B cell (primary cell): Measurements from ENCODE around the gene PRKRIP1. TPM values are rescaled to one million over a fixed set of nuclear protein-coding genes. Genes with fewer than 3 reads are reported as not detected.
"Not testable (repeated sequence)": the region's sequence is repeated elsewhere in the genome, so short reads cannot be mapped to it uniquely, and the experiment has no call there.

Experiments used
- ATAC-seq: fragments of 200-7000 bp; cut with Tn5 transposase; one replicate; pipeline ENCODE4 v1.10.0; 2021; ENCODE audit warnings: low read depth, mild to moderate bottlenecking, moderate number of reproducible peaks, moderate library complexity
- CTCF ChIA-PET: fragments of 350-600 bp; sonication (Branson Sonifier 250); formaldehyde crosslinking; loops from one replicate; lab custom pipeline; 2021; ENCODE audit warnings: antibody characterized with exemption, inconsistent platforms; lab: Charles Lee
- POLR2A ChIA-PET: fragments of 350-600 bp; sonication (Branson Sonifier 250); formaldehyde crosslinking; loops from one replicate; lab custom pipeline; 2021; ENCODE audit warnings: antibody characterized with exemption; lab: Charles Lee
- DNase-seq: peaks from one replicate; pipeline ENCODE4 v3.0.0; 2013
- H2AFZ ChIP-seq: 2 replicates; pipeline ENCODE4 v1.6.1; 2012; ENCODE audit warnings: mild to moderate bottlenecking, low read depth, low read length; ENCODE audit not compliant: insufficient read depth, poor library complexity, severe bottlenecking
- H3K27ac ChIP-seq, 2 donors: 1 replicate in 1 of 2; 2 replicates in 1 of 2; pipeline ENCODE4 v1.5.1; 2012 to 2013; ENCODE audit warnings: low read length in 2 of 2, mild to moderate bottlenecking in 2 of 2, moderate library complexity in 1 of 2
- H3K27me3 ChIP-seq, 4 experiments: fragments of 200-600 bp in 1 of 4; sonication (generic) in 1 of 4; replicated peaks in 1 of 4; 1 replicate in 2 of 4; 2 replicates in 2 of 4; pipeline versions ENCODE4 v1.6.1 to v1.7.0; 2013 to 2016; ENCODE audit warnings: low read length in 3 of 4, mild to moderate bottlenecking in 2 of 4, mixed read lengths in 1 of 4, moderate library complexity in 1 of 4; ENCODE audit not compliant: insufficient read depth in 4 of 4, control insufficient read depth in 3 of 4; ENCODE audit errors: control extremely low read depth in 1 of 4
- H3K36me3 ChIP-seq, 2 experiments: replicated peaks in 1 of 2; 1 replicate in 1 of 2; 2 replicates in 1 of 2; pipeline versions ENCODE4 v1.6.1 to v1.7.1; 2013; ENCODE audit warnings: low read length in 1 of 2; ENCODE audit not compliant: insufficient read depth in 2 of 2, control insufficient read depth in 1 of 2; ENCODE audit errors: control extremely low read depth in 1 of 2, extremely low read depth in 1 of 2
- H3K4me1 ChIP-seq, 2 donors: fragments of 200-600 bp in 1 of 2; sonication (generic) in 1 of 2; 1 replicate in 1 of 2; 2 replicates in 1 of 2; pipeline versions ENCODE4 v1.5.1 to v1.6.1; 2013 to 2017; ENCODE audit warnings: low read length in 2 of 2; ENCODE audit not compliant: control insufficient read depth in 2 of 2, insufficient read depth in 2 of 2
- H3K4me2 ChIP-seq: replicated peaks from 2 replicates; pipeline ENCODE3; 2012; ENCODE audit warnings: mild to moderate bottlenecking, low read depth, low read length; ENCODE audit not compliant: poor library complexity, severe bottlenecking
- H3K4me3 ChIP-seq, 5 experiments: fragments of 200-600 bp in 1 of 5; sonication (generic) in 1 of 5; 1 replicate in 3 of 5; 2 replicates in 2 of 5; pipeline versions ENCODE4 v1.5.1 to v1.7.0; 2011 to 2016; ENCODE audit warnings: low read length in 4 of 5, mild to moderate bottlenecking in 4 of 5, low read depth in 2 of 5, control low read depth in 1 of 5, moderate library complexity in 1 of 5; ENCODE audit not compliant: insufficient read depth in 1 of 5; ENCODE audit errors: control extremely low read depth in 1 of 5, extremely low read depth in 1 of 5
- H3K79me2 ChIP-seq: fragments of 200-600 bp; sonication (generic); one replicate; pipeline ENCODE4 v1.6.0; 2016; ENCODE audit warnings: low read length; ENCODE audit not compliant: control insufficient read depth, insufficient read depth
- H3K9ac ChIP-seq: fragments of 200-600 bp; sonication (generic); 2 replicates; pipeline ENCODE4 v1.6.1; 2017; ENCODE audit warnings: mild to moderate bottlenecking, low read length, moderate library complexity
- H3K9me3 ChIP-seq, 3 donors: one replicate each; pipeline versions ENCODE4 v1.6.1 to v1.7.1; 2013; ENCODE audit warnings: low read length in 2 of 3; ENCODE audit not compliant: control insufficient read depth in 2 of 3, insufficient read depth in 1 of 3; ENCODE audit errors: control extremely low read depth in 1 of 3
- H4K20me1 ChIP-seq: 2 replicates; pipeline ENCODE4 v1.6.0; 2012; ENCODE audit warnings: mild to moderate bottlenecking, low read length; ENCODE audit not compliant: insufficient read depth, control insufficient read depth, poor library complexity, severe bottlenecking
- H3K27ac Mint-ChIP-seq: one replicate; pipeline ENCODE4 v1.8.0; 2021; ENCODE audit warnings: mixed read lengths
- H3K27me3 Mint-ChIP-seq: one replicate; pipeline ENCODE4 v1.8.0; 2021; ENCODE audit warnings: mixed read lengths
- H3K4me1 Mint-ChIP-seq: one replicate; pipeline ENCODE4 v1.8.0; 2021; ENCODE audit warnings: mixed read lengths
- H3K4me3 Mint-ChIP-seq: one replicate; pipeline ENCODE4 v1.8.0; 2021; ENCODE audit warnings: mixed read lengths
- H3K9me3 Mint-ChIP-seq: one replicate; pipeline ENCODE4 v1.8.0; 2022; ENCODE audit warnings: mixed read lengths; ENCODE audit not compliant: insufficient read depth
- EZH2 ChIP-seq: IDR thresholded peaks from 2 replicates; pipeline ENCODE4 v1.6.1; 2012; ENCODE audit warnings: borderline replicate concordance, low read depth, mild to moderate bottlenecking, moderate library complexity, low read length; ENCODE audit not compliant: insufficient read depth, poor library complexity, severe bottlenecking
- WGBS: methylation state at CpG from one replicate; pipeline ENCODE4 v1.1.5; 2013; ENCODE audit warnings: missing lambda C conversion rate; ENCODE audit not compliant: insufficient coverage; 5-methylcytosine and 5-hydroxymethylcytosine counted together
- intact Hi-C: fragments of 100-400 bp; cut with micrococcal nuclease; formaldehyde crosslinking; loops from one replicate; pipeline ENCODE4 v1.10.0; 2022
- polyA plus RNA-seq: library from polyadenylated mRNA; depleted of rRNA; stranded (reverse); fragments of >200 nt; gene quantifications from 2 replicates; pipeline ENCODE4 v1.2.3, GENCODE V29; 2012
- total RNA-seq, 2 donors: library from RNA; stranded (reverse); fragments of 120-200 nt in 1 of 2; gene quantifications; 1 replicate in 1 of 2; 2 replicates in 1 of 2; pipeline versions ENCODE4 v1.2.3 to v1.2.4, GENCODE V29; 2013 to 2022
- TF ChIP-seq, protein P1 (sequence below): fragments of 200-600 bp; IDR thresholded peaks from one replicate; pipeline ENCODE4 v1.8.0; 2022; ENCODE audit warnings: antibody characterized with exemption, mild to moderate bottlenecking

The PRKRIP1 gene
- total and polyA plus RNA-seq, 2 donors (not counting 1 experiment from before 2014, with no cell fraction given), result 57.1 to 59.1 TPM

DNA sequence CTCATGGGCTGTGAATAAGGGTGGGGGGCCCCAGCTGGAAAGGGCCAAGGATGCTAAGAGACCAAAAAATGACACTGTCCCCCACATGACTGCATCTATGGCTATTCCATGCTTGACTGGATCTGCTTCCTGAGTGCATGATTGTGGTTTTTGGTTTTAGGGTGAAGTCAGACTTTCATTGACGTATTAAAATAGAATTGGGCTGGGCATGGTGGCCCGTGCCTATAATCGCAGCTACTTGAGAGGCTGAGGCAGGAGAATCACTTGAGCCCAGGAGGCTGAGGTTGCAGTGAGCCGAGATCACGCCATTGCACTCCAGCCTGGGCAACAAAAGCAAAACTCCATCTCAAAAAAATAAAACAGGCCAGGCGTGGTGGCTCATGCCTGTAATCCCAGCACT lies 12.4 kb downstream of the PRKRIP1 start:
- ChIA-PET CTCF (interaction anchor here (23.0 kb wide), 1 partner anchor 28 kb away, joined by 1182 read pairs; the partner anchor contains the start of gene ORAI2), POLR2A (interaction anchor here (1.1 to 7.5 kb wide), 7 partner anchors 11 to 42 kb away, joined by 4 to 69 read pairs (median 10); partner anchors contain the start of genes ORAI2 and PRKRIP1)
- not testable (repeated sequence) for H3K9me3 Mint-ChIP-seq, H3K9me3 ChIP-seq, H3K27me3 ChIP-seq, H3K4me3 ChIP-seq, H3K27me3 Mint-ChIP-seq, H2AFZ ChIP-seq
- peak overlapping the region; percentile 57 to 64 for H3K27ac ChIP-seq
- peaks cover 11% of the 10 kb centered on the region for H4K20me1 ChIP-seq
- peak; percentile 85 for DNase-seq
- Mint-ChIP-seq H3K27ac (peak overlapping the region; percentile 80), H3K4me1 (peaks cover 59% of the 10 kb centered on the region), H3K4me3 (peak overlapping the region; percentile 54)
- peaks cover 54% of the 10 kb centered on the region for H3K79me2 ChIP-seq
- WGBS, result 0% methylated on average over 3 of the region's 6 CpGs
- H3K4me1 ChIP-seq, result peaks cover 28 to 50% of the 10 kb centered on the region in 2 donors
- intact Hi-C loops, result loop anchor here (1.0 kb wide), 3 partner anchors 9 to 37 kb away; no protein-coding TSS in a partner anchor
- peak; percentile 67 for ATAC-seq
- peaks cover 17 to 84% of the 10 kb centered on the region in 2 experiments for H3K36me3 ChIP-seq
- peak overlapping the region; percentile 62 for H3K4me2 ChIP-seq
- peak overlapping the region; percentile 20 for H3K9ac ChIP-seq

DNA sequence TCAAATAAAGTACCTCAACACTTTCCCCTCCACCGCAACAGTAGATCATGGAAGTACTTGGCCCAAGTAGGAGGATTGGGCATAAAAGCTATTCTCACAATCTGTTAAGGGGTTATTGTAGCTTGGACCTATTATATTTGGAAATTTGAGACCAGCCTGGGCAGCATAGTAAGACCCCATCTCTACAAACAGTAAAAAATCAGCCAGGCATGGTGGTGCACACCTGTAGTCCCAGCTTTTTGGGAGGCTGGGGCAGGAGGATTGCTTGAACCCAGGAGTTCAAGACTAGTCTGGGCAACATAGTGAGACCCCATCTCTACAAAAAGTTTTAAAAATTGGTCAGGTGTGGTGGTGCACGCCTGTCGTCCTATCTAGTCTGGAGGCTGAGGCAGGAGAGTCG lies 13.2 kb downstream of the PRKRIP1 start:
- Mint-ChIP-seq H3K9me3 (peaks cover 8% of the 10 kb centered on the region), H3K27me3 (no peaks in the 10 kb centered on the region), H3K4me3 (peak overlapping the region; percentile 30), H3K27ac (peak overlapping the region; percentile 15), H3K4me1 (peaks cover 60% of the 10 kb centered on the region)
- Histone ChIP-seq H3K27me3 (no peaks in the 10 kb centered on the region), H3K4me3 (no peak overlapping the region), H2AFZ (no peak overlapping the region), H3K27ac (peak overlapping the region; percentile 57 to 64), H3K4me2 (peak overlapping the region; percentile 22), H3K9me3 (peaks cover 0 to 8% (median 0%) of the 10 kb centered on the region in 3 donors), H3K79me2 (peaks cover 54% of the 10 kb centered on the region), H3K36me3 (peaks cover 15 to 81% of the 10 kb centered on the region in 2 experiments), H3K4me1 (peaks cover 31 to 51% of the 10 kb centered on the region in 2 donors), H3K9ac (no peak overlapping the region), H4K20me1 (peaks cover 2% of the 10 kb centered on the region)
- DNase-seq (no peak), ATAC-seq (no peak)
- CTCF ChIA-PET, result interaction anchor here (2.5 to 23.0 kb wide), 2 partner anchors 13 to 27 kb away, joined by 6 to 1182 read pairs; partner anchors contain the start of genes ORAI2 and PRKRIP1
- intact Hi-C loops, result no loop called here
- WGBS, result 100% methylated on average over 2 of the region's 4 CpGs
- POLR2A ChIA-PET, result interaction anchor here (1.1 to 7.5 kb wide), 6 partner anchors 17 to 39 kb away, joined by 5 to 69 read pairs (median 18); partner anchors contain the start of gene ORAI2
- TF ChIP-seq, protein P1, sequence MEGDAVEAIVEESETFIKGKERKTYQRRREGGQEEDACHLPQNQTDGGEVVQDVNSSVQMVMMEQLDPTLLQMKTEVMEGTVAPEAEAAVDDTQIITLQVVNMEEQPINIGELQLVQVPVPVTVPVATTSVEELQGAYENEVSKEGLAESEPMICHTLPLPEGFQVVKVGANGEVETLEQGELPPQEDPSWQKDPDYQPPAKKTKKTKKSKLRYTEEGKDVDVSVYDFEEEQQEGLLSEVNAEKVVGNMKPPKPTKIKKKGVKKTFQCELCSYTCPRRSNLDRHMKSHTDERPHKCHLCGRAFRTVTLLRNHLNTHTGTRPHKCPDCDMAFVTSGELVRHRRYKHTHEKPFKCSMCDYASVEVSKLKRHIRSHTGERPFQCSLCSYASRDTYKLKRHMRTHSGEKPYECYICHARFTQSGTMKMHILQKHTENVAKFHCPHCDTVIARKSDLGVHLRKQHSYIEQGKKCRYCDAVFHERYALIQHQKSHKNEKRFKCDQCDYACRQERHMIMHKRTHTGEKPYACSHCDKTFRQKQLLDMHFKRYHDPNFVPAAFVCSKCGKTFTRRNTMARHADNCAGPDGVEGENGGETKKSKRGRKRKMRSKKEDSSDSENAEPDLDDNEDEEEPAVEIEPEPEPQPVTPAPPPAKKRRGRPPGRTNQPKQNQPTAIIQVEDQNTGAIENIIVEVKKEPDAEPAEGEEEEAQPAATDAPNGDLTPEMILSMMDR, result no peak
- no peak for TF ChIP-seq EZH2
